ENCODE data around the gene COL5A1. TPM values are rescaled to one million over a fixed set of nuclear protein-coding genes. Genes with fewer than 3 reads are reported as not detected.

COL5A1 gene
- total RNA-seq, 6 experiments from 2014 or later = 196 to 308 (median 225) TPM

DNA sequence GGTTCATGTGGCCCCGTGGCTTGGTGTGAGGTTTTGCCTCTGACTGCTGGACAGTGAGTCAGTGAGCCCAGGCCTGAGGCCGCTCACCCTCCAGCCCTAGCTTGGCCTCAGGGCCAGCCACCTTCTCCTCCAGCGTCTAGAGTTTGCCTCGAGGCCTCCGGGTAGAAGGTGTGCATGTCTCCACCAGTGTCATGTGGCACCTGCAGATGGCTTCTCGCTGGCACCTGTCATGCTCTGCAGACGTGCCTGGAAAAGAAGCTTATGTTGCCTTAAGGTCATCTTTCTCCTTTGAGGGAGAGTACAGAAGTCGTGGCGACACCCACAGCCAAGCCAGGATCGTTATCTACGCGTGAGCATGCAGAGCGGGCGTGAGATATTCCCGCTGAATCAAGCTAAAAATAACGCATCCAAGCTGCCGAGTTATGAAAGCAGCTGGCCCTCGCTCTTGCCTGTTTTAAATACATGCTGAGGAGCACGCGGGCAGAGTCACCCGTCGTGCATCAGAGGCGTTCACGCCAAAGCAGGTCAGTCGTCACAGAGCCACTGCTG lies 159.3 kb downstream of the COL5A1 start:
- TF ChIP-seq, protein P1, sequence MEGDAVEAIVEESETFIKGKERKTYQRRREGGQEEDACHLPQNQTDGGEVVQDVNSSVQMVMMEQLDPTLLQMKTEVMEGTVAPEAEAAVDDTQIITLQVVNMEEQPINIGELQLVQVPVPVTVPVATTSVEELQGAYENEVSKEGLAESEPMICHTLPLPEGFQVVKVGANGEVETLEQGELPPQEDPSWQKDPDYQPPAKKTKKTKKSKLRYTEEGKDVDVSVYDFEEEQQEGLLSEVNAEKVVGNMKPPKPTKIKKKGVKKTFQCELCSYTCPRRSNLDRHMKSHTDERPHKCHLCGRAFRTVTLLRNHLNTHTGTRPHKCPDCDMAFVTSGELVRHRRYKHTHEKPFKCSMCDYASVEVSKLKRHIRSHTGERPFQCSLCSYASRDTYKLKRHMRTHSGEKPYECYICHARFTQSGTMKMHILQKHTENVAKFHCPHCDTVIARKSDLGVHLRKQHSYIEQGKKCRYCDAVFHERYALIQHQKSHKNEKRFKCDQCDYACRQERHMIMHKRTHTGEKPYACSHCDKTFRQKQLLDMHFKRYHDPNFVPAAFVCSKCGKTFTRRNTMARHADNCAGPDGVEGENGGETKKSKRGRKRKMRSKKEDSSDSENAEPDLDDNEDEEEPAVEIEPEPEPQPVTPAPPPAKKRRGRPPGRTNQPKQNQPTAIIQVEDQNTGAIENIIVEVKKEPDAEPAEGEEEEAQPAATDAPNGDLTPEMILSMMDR (IDR thresholded peaks at IDR 0.05) = no peak
- Mint-ChIP-seq H3K4me3 (no peak overlapping the region), H3K27ac (no peak overlapping the region), H3K4me1 (ENCODE audit: low read depth) (peaks cover 8% of the 10 kb centered on the region; the same call in 1 of the 2 replicates), H3K36me3 (ENCODE audit: low read depth) (peaks cover 42% of the 10 kb centered on the region), H3K9me3 (no peaks in the 10 kb centered on the region), H3K27me3 (ENCODE audit: insufficient read depth) (peaks cover 36% of the 10 kb centered on the region)
- DNase-seq = no peak

DNA sequence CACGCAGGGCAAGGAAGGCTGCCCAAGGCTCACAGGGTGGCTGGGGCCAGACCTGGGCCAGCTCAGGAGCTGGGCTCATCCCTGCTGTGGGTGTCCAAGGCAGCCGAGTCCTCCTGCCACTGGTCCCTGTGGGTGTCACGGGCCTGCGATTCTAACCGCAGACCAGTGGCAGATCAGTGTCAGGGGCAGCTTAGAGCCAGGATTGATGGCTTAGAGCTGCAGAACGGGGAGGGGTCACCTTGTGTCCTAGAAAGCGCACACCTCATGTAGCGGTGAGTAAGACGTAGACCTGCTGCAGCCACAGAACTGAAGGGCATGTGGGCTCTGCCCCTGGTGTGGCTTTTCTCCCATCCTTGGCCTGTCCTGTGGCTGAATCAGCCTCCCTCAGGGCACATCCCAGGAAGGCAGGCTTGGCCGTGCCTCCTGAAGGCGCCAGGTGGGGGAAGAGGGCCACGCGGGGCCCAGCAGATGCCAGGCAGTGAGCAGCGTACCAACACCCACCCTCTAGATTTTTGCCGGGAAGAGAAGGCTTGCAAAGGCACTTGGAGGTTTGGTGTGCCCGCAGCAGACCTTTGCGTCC lies 160.7 kb downstream of the COL5A1 start:
- TF ChIP-seq, protein P1 (IDR thresholded peaks at IDR 0.05) = no peak
- no peak overlapping the region for H3K4me3 Mint-ChIP-seq
- peaks cover 41% of the 10 kb centered on the region for H3K27me3 Mint-ChIP-seq (ENCODE audit: insufficient read depth)
- no peak for DNase-seq
- H3K27ac Mint-ChIP-seq = no peak overlapping the region
- H3K36me3 Mint-ChIP-seq (ENCODE audit: low read depth) = peaks cover 49% of the 10 kb centered on the region
- H3K9me3 Mint-ChIP-seq = no peaks in the 10 kb centered on the region
- H3K4me1 Mint-ChIP-seq (ENCODE audit: low read depth) = peaks cover 15% of the 10 kb centered on the region

DNA sequence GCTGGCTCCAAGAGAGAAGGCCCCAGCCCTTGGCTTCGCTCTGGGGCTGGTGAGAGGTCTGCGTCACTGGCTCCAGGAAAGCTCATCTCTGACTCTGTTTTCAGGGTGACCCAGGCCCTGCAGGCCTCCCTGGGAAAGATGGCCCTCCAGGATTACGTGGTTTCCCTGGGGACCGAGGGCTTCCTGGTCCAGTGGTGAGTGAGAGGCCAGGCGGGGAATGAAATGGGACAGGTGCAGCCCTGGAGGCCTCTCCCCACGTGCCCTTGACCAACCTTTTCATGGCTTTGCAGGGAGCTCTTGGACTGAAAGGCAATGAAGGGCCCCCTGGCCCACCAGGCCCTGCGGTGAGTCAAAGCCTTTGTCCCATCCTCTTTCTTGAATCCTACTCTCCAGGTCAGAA lies 163.3 kb downstream of the COL5A1 start:
- Mint-ChIP-seq H3K27ac (0 out of 2 replicates have a peak overlapping the region, but pooled peaks have one; percentile 3), H3K9me3 (no peaks in the 10 kb centered on the region), H3K36me3 (ENCODE audit: low read depth) (peaks cover 50% of the 10 kb centered on the region), H3K4me1 (ENCODE audit: low read depth) (peaks cover 28% of the 10 kb centered on the region), H3K27me3 (ENCODE audit: insufficient read depth) (peaks cover 51% of the 10 kb centered on the region), H3K4me3 (peak overlapping the region; percentile 37; the same call in 1 of the 2 replicates)
- TF ChIP-seq, protein P1 (IDR thresholded peaks at IDR 0.05) = no peak
- no peak for DNase-seq

DNA sequence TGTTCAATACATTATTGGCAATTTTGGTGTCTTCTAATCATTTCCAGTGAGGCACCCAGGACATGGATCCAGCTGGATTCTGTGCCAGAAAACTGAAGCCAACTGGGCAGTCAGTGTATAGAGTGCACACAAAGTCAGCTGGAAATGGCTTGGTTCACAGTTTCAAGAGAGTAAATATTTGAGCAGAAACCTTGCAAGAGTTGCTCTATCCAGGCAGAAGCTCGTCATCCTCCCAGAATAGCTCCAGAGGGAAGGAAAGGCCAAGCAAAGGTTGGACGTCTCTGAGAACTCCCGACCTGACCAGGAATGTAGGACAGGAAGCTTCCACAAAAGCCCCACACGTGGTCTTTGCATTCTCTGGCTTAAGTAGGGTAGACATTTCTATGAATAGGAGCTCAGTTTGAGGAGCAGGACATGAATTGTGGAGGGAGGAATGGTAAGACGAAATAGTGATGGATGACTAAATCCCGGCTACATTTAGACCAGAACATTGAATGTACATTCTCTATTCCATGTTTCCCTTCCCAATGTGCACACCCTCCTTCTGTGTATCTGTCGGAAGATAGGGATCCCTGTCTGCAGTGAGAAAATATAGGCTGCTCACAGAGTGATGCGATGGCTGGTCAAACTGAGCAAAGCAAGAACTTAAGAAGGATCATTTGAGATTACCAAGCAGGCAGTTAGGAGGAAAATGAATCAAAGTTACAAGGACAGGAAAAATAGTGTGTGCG lies 166.3 kb downstream of the COL5A1 start:
- peak overlapping the region; percentile 65 for H3K27ac Mint-ChIP-seq
- TF ChIP-seq, protein P1 (IDR thresholded peaks at IDR 0.05) = no peak
- no peak for DNase-seq

DNA sequence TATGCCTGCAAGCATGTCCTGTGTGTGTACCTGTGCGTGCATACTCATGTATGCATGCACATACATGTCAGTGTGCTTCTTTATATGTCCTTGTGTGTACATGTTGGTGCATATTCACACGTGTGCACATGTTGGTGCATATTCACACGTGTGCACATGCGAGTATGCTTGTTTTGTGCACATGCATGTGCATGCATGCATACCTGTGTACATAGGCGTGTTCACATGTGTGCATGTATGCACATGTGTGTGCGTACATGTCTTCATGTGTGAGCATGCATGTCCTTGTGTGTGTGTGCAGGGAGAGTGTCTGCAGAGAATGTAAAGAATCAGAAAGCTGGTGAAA lies 166.8 kb downstream of the COL5A1 start:
- peaks cover 63% of the 10 kb centered on the region for H3K36me3 Mint-ChIP-seq (ENCODE audit: low read depth)
- H3K27ac Mint-ChIP-seq = peak overlapping the region; percentile 65
- peak overlapping the region; percentile 38; the same call in 1 of the 2 replicates for H3K4me3 Mint-ChIP-seq
- no peaks in the 10 kb centered on the region for H3K9me3 Mint-ChIP-seq
- no peak for DNase-seq
- TF ChIP-seq, protein P1 (IDR thresholded peaks at IDR 0.05) = no peak
- H3K27me3 Mint-ChIP-seq (ENCODE audit: insufficient read depth) = peaks cover 58% of the 10 kb centered on the region
- peaks cover 60% of the 10 kb centered on the region for H3K4me1 Mint-ChIP-seq (ENCODE audit: low read depth)

More for the DNA sequence above, 166.3 kb downstream of the COL5A1 start:
- Mint-ChIP-seq H3K36me3 (ENCODE audit: low read depth) (peaks cover 57% of the 10 kb centered on the region), H3K9me3 (no peaks in the 10 kb centered on the region), H3K4me3 (peak overlapping the region; percentile 42), H3K27me3 (ENCODE audit: insufficient read depth) (peaks cover 60% of the 10 kb centered on the region), H3K4me1 (ENCODE audit: low read depth) (peaks cover 55% of the 10 kb centered on the region)
